ENCODE measurements around the gene PDE9A.

- TF ChIP-seq CTCF (IDR thresholded peaks at IDR 0.05) (no peak), EP300 (IDR thresholded peaks at IDR 0.05) (no peak), POLR2A (IDR thresholded peaks at IDR 0.05) (no peak)
Observed at GRCh38 chr21:42638266-42638863, 15.1 kb upstream of the PDE9A start.
